ENCODE results near the gene RERE. TPM values are rescaled to one million over a fixed set of nuclear protein-coding genes. Genes with fewer than 3 reads are reported as not detected.
A peak's percentile ranks its signal among the peaks of the same experiment; 100 is the strongest.

Gene RERE
- total RNA-seq, 1 experiment from 2014 or later = 161 TPM

DNA sequence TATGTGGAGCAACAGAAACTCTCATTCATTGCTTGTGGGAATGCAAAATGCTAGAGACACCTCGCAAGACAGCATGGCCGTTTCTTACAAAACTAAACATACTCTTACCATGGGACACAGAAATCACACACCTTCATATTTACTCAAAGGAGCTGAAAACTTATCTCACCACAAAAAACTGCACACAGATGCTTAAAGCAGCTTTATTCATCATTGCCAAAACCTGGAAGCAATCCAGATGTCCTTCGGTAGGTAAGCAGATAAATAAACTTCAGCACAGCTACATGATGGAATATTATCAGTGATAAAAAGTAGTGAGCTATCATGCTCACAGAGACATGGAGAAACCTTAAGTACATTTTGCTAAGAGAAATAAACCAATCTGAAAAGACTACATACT is 124.3 kb downstream of the RERE start:
- Mint-ChIP-seq H3K4me1 (peaks cover 70% of the 10 kb centered on the region), H3K4me3 (no peak overlapping the region), H3K9me3 (no peaks in the 10 kb centered on the region), H3K27ac (no peak overlapping the region), H3K27me3 (ENCODE audit: low read depth) (no peaks in the 10 kb centered on the region), H3K36me3 (no peaks in the 10 kb centered on the region)
- TF ChIP-seq, protein P1, sequence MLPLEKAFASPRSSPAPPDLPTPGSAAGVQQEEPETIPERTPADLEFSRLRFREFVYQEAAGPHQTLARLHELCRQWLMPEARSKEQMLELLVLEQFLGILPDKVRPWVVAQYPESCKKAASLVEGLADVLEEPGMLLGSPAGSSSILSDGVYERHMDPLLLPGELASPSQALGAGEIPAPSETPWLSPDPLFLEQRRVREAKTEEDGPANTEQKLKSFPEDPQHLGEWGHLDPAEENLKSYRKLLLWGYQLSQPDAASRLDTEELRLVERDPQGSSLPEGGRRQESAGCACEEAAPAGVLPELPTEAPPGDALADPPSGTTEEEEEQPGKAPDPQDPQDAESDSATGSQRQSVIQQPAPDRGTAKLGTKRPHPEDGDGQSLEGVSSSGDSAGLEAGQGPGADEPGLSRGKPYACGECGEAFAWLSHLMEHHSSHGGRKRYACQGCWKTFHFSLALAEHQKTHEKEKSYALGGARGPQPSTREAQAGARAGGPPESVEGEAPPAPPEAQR (CRISPR knock-in tag; IDR thresholded peaks at IDR 0.05) = no peak
- TF ChIP-seq ZNF121 (CRISPR knock-in tag; IDR thresholded peaks at IDR 0.05) (no peak), RORB (CRISPR knock-in tag; IDR thresholded peaks at IDR 0.05) (no peak)
- TF ChIP-seq, protein P2, sequence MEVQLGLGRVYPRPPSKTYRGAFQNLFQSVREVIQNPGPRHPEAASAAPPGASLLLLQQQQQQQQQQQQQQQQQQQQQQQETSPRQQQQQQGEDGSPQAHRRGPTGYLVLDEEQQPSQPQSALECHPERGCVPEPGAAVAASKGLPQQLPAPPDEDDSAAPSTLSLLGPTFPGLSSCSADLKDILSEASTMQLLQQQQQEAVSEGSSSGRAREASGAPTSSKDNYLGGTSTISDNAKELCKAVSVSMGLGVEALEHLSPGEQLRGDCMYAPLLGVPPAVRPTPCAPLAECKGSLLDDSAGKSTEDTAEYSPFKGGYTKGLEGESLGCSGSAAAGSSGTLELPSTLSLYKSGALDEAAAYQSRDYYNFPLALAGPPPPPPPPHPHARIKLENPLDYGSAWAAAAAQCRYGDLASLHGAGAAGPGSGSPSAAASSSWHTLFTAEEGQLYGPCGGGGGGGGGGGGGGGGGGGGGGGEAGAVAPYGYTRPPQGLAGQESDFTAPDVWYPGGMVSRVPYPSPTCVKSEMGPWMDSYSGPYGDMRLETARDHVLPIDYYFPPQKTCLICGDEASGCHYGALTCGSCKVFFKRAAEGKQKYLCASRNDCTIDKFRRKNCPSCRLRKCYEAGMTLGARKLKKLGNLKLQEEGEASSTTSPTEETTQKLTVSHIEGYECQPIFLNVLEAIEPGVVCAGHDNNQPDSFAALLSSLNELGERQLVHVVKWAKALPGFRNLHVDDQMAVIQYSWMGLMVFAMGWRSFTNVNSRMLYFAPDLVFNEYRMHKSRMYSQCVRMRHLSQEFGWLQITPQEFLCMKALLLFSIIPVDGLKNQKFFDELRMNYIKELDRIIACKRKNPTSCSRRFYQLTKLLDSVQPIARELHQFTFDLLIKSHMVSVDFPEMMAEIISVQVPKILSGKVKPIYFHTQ (CRISPR knock-in tag; IDR thresholded peaks at IDR 0.05) = no peak
- ChIA-PET POLR2A (no interaction called here), CTCF (interaction anchor here (1.2 kb wide), 1 partner anchor 156 kb away, joined by 3 read pairs; no protein-coding TSS in a partner anchor)
- no peak for DNase-seq (ENCODE audit: low spot score)
- no peak for ATAC-seq

DNA sequence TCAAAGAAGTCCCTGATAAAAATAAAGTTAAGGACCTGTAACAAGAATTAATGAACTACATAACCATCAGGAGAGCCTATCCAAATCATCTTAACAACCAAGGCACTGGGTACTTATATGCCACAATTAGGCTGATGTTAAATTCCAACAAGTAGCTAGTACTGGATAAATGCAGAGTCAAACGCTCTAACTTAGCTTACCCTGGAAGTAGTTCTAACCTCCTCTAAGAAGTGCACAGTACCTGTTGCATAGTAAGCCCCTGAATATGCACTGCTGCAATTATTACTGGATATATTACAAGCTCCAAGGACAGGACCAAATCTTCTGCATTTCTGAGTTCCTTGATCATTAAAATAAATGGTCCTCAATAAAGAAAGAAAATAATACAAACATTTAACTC is 125.8 kb downstream of the RERE start:
- peak overlapping the region; percentile 75; the same call in 1 of the 2 replicates for H3K27ac Mint-ChIP-seq
- no peaks in the 10 kb centered on the region for H3K9me3 Mint-ChIP-seq
- ATAC-seq (no peak), DNase-seq (ENCODE audit: low spot score) (no peak)
- peaks cover 77% of the 10 kb centered on the region for H3K4me1 Mint-ChIP-seq
- TF ChIP-seq, protein P2 (CRISPR knock-in tag; IDR thresholded peaks at IDR 0.05) = no peak
- TF ChIP-seq NFATC4 (CRISPR knock-in tag; IDR thresholded peaks at IDR 0.05) (no peak), CBFB (CRISPR knock-in tag; IDR thresholded peaks at IDR 0.05; ENCODE audit: low read depth) (no peak), RELA (CRISPR knock-in tag; IDR thresholded peaks at IDR 0.05; ENCODE audit: borderline replicate concordance) (no peak), TCF7 (CRISPR knock-in tag; IDR thresholded peaks at IDR 0.05; ENCODE audit: low read depth) (no peak), FOXP1 (CRISPR knock-in tag; IDR thresholded peaks at IDR 0.05; ENCODE audit: borderline replicate concordance) (no peak), TEAD1 (CRISPR knock-in tag; IDR thresholded peaks at IDR 0.05) (no peak), HMGA2 (CRISPR knock-in tag; IDR thresholded peaks at IDR 0.05) (no peak), ZNF219 (CRISPR knock-in tag; IDR thresholded peaks at IDR 0.05; ENCODE audit: borderline replicate concordance) (no peak), OVOL2 (CRISPR knock-in tag; IDR thresholded peaks at IDR 0.05; ENCODE audit: borderline replicate concordance) (no peak), GTF2I (CRISPR knock-in tag; conservative IDR thresholded peaks at IDR 0.05) (no peak)
- TF ChIP-seq, protein P3, sequence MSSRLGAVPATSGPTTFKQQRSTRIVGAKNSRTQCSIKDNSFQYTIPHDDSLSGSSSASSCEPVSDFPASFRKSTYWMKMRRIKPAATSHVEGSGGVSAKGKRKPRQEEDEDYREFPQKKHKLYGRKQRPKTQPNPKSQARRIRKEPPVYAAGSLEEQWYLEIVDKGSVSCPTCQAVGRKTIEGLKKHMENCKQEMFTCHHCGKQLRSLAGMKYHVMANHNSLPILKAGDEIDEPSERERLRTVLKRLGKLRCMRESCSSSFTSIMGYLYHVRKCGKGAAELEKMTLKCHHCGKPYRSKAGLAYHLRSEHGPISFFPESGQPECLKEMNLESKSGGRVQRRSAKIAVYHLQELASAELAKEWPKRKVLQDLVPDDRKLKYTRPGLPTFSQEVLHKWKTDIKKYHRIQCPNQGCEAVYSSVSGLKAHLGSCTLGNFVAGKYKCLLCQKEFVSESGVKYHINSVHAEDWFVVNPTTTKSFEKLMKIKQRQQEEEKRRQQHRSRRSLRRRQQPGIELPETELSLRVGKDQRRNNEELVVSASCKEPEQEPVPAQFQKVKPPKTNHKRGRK (CRISPR knock-in tag; IDR thresholded peaks at IDR 0.05; ENCODE audit: borderline replicate concordance) = no peak
- TF ChIP-seq, protein P4, sequence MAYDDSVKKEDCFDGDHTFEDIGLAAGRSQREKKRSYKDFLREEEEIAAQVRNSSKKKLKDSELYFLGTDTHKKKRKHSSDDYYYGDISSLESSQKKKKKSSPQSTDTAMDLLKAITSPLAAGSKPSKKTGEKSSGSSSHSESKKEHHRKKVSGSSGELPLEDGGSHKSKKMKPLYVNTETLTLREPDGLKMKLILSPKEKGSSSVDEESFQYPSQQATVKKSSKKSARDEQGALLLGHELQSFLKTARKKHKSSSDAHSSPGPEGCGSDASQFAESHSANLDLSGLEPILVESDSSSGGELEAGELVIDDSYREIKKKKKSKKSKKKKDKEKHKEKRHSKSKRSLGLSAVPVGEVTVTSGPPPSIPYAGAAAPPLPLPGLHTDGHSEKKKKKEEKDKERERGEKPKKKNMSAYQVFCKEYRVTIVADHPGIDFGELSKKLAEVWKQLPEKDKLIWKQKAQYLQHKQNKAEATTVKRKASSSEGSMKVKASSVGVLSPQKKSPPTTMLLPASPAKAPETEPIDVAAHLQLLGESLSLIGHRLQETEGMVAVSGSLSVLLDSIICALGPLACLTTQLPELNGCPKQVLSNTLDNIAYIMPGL (CRISPR knock-in tag; IDR thresholded peaks at IDR 0.05) = no peak
- TF ChIP-seq, protein P5, sequence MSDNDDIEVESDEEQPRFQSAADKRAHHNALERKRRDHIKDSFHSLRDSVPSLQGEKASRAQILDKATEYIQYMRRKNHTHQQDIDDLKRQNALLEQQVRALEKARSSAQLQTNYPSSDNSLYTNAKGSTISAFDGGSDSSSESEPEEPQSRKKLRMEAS (CRISPR knock-in tag; IDR thresholded peaks at IDR 0.05) = no peak
- TF ChIP-seq, protein P6, sequence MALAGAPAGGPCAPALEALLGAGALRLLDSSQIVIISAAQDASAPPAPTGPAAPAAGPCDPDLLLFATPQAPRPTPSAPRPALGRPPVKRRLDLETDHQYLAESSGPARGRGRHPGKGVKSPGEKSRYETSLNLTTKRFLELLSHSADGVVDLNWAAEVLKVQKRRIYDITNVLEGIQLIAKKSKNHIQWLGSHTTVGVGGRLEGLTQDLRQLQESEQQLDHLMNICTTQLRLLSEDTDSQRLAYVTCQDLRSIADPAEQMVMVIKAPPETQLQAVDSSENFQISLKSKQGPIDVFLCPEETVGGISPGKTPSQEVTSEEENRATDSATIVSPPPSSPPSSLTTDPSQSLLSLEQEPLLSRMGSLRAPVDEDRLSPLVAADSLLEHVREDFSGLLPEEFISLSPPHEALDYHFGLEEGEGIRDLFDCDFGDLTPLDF (CRISPR knock-in tag; IDR thresholded peaks at IDR 0.05) = no peak
- TF ChIP-seq, protein P7, sequence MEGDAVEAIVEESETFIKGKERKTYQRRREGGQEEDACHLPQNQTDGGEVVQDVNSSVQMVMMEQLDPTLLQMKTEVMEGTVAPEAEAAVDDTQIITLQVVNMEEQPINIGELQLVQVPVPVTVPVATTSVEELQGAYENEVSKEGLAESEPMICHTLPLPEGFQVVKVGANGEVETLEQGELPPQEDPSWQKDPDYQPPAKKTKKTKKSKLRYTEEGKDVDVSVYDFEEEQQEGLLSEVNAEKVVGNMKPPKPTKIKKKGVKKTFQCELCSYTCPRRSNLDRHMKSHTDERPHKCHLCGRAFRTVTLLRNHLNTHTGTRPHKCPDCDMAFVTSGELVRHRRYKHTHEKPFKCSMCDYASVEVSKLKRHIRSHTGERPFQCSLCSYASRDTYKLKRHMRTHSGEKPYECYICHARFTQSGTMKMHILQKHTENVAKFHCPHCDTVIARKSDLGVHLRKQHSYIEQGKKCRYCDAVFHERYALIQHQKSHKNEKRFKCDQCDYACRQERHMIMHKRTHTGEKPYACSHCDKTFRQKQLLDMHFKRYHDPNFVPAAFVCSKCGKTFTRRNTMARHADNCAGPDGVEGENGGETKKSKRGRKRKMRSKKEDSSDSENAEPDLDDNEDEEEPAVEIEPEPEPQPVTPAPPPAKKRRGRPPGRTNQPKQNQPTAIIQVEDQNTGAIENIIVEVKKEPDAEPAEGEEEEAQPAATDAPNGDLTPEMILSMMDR (IDR thresholded peaks at IDR 0.05) = no peak
- no peaks in the 10 kb centered on the region for H3K27me3 Mint-ChIP-seq (ENCODE audit: low read depth)
- H3K4me3 Mint-ChIP-seq = no peak overlapping the region
- ChIA-PET POLR2A (interaction anchor here (1.4 kb wide), 1 partner anchor 11 kb away, joined by 4 read pairs; no protein-coding TSS in a partner anchor), CTCF (no interaction called here)
- H3K36me3 Mint-ChIP-seq = no peaks in the 10 kb centered on the region

Data from WTC11 (cell line).